H9 (cell line): ENCODE measurements around the gene LCN2. TPM values are rescaled to one million over a fixed set of nuclear protein-coding genes. Genes with fewer than 3 reads are reported as not detected.

ENCODE experiments used
- DNase-seq: peaks from one replicate; pipeline ENCODE4 v3.0.0-alpha.2; 2017
- H2AFZ ChIP-seq: one replicate; pipeline ENCODE4 v1.6.1; 2013; ENCODE audit warnings: mild to moderate bottlenecking, low read length, control low read depth, moderate library complexity
- H2AK5ac ChIP-seq: 2 replicates; pipeline ENCODE4 v1.6.1; 2013; ENCODE audit warnings: low read length, control low read depth, mixed read lengths; ENCODE audit not compliant: insufficient read length
- H2BK120ac ChIP-seq: one replicate; pipeline ENCODE4 v1.6.1; 2013; ENCODE audit warnings: low read depth, mild to moderate bottlenecking, low read length, control low read depth, inconsistent platforms; ENCODE audit not compliant: poor library complexity, severe bottlenecking
- H2BK12ac ChIP-seq: 2 replicates; pipeline ENCODE4 v1.6.1; 2013; ENCODE audit warnings: low read length, control low read depth, mixed read lengths, low read depth; ENCODE audit not compliant: insufficient read length
- H2BK15ac ChIP-seq: 2 replicates; pipeline ENCODE4 v1.6.1; 2013; ENCODE audit warnings: low read depth, low read length, control low read depth
- H2BK20ac ChIP-seq: one replicate; pipeline ENCODE4 v1.6.1; 2013; ENCODE audit warnings: low read depth, mild to moderate bottlenecking, low read length, control low read depth, inconsistent platforms; ENCODE audit not compliant: poor library complexity, severe bottlenecking
- H2BK5ac ChIP-seq: 2 replicates; pipeline ENCODE4 v1.6.1; 2013; ENCODE audit warnings: low read length, control low read depth, mixed read lengths; ENCODE audit not compliant: insufficient read length
- H3K14ac ChIP-seq: 2 replicates; pipeline ENCODE4 v1.6.1; 2013; ENCODE audit warnings: low read length, control low read depth; ENCODE audit not compliant: insufficient read depth
- H3K18ac ChIP-seq: 2 replicates; pipeline ENCODE4 v1.6.1; 2013; ENCODE audit warnings: low read depth, mild to moderate bottlenecking, mixed read lengths, low read length, control low read depth; ENCODE audit not compliant: insufficient read length
- H3K23ac ChIP-seq: 2 replicates; pipeline ENCODE4 v1.6.1; 2013; ENCODE audit warnings: low read length, control low read depth, mixed read lengths, low read depth; ENCODE audit not compliant: insufficient read length
- H3K23me2 ChIP-seq: 2 replicates; pipeline ENCODE4 v1.6.1; 2013; ENCODE audit warnings: low read depth, mild to moderate bottlenecking, mixed read lengths, low read length, control low read depth; ENCODE audit not compliant: insufficient read length, poor library complexity, severe bottlenecking
- H3K27ac ChIP-seq: 2 replicates; pipeline ENCODE4 v1.5.1; 2013; ENCODE audit warnings: low read length, control low read depth, mixed read lengths, low read depth; ENCODE audit not compliant: insufficient read length
- H3K27me3 ChIP-seq: 2 replicates; pipeline ENCODE4 v1.6.1; 2013; ENCODE audit warnings: low read length, control low read depth, inconsistent platforms; ENCODE audit not compliant: insufficient read depth
- H3K4ac ChIP-seq: 2 replicates; pipeline ENCODE4 v1.6.1; 2013; ENCODE audit warnings: low read depth, mild to moderate bottlenecking, control low read depth, inconsistent platforms, low read length, moderate library complexity
- H3K4me1 ChIP-seq: 2 replicates; pipeline ENCODE4 v1.6.1; 2013; ENCODE audit warnings: low read length, control low read depth, inconsistent platforms; ENCODE audit not compliant: insufficient read depth
- H3K4me2 ChIP-seq: 2 replicates; pipeline ENCODE4 v1.6.1; 2013; ENCODE audit warnings: low read length, control low read depth, mixed read lengths; ENCODE audit not compliant: insufficient read length, insufficient read depth
- H3K56ac ChIP-seq: 2 replicates; pipeline ENCODE4 v1.6.1; 2013; ENCODE audit warnings: low read depth, mild to moderate bottlenecking, mixed read lengths, low read length, control low read depth; ENCODE audit not compliant: insufficient read length
- H3K79me1 ChIP-seq: 2 replicates; pipeline ENCODE4 v1.6.1; 2013; ENCODE audit warnings: low read depth, mild to moderate bottlenecking, moderate library complexity, low read length, control low read depth, inconsistent platforms; ENCODE audit not compliant: insufficient read depth, poor library complexity, severe bottlenecking
- H3K79me2 ChIP-seq: 2 replicates; pipeline ENCODE4 v1.6.1; 2013; ENCODE audit warnings: low read length, control low read depth, inconsistent platforms; ENCODE audit not compliant: insufficient read depth
- H3K9ac ChIP-seq: 2 replicates; pipeline ENCODE4 v1.6.1; 2013; ENCODE audit warnings: low read length, control low read depth, mixed read lengths; ENCODE audit not compliant: insufficient read length; ENCODE audit errors: extremely low read depth
- H3K9me3 ChIP-seq: one replicate; pipeline ENCODE4 v1.6.1; 2013; ENCODE audit warnings: low read depth, low read length, inconsistent platforms; ENCODE audit not compliant: control insufficient read depth
- H3T11ph ChIP-seq: one replicate; pipeline ENCODE4 v1.6.1; 2013; ENCODE audit warnings: mild to moderate bottlenecking, low read length, control low read depth, inconsistent platforms
- H4K20me1 ChIP-seq: one replicate; pipeline ENCODE4 v1.6.1; 2013; ENCODE audit not compliant: control insufficient read depth, insufficient read length, insufficient read depth
- H4K5ac ChIP-seq: 2 replicates; pipeline ENCODE4 v1.6.1; 2013; ENCODE audit warnings: low read depth, mild to moderate bottlenecking, mixed read lengths, low read length, control low read depth; ENCODE audit not compliant: insufficient read length
- H4K8ac ChIP-seq: replicated peaks from 2 replicates; pipeline ENCODE4 v1.6.1; 2013; ENCODE audit warnings: low read length, control low read depth, mixed read lengths, low read depth; ENCODE audit not compliant: insufficient read length
- H4K91ac ChIP-seq: 2 replicates; pipeline ENCODE4 v1.6.1; 2013; ENCODE audit warnings: low read depth, mild to moderate bottlenecking, moderate library complexity, mixed read lengths, low read length, control low read depth; ENCODE audit not compliant: insufficient read length
- H3K27ac Mint-ChIP-seq, 3 experiments: 2 replicates in 2 of 3; 3 replicates in 1 of 3; pipeline ENCODE4 v1.8.0; 2020 to 2021; ENCODE audit warnings: mixed read lengths in 3 of 3, mild to moderate bottlenecking in 1 of 3, moderate library complexity in 1 of 3
- H3K27me3 Mint-ChIP-seq: 2 replicates; pipeline ENCODE4 v1.8.0; 2021; ENCODE audit warnings: low read depth, mild to moderate bottlenecking, moderate library complexity, mixed read lengths
- H3K36me3 Mint-ChIP-seq, 3 experiments: 2 replicates in 2 of 3; 3 replicates in 1 of 3; pipeline ENCODE4 v1.8.0; 2020 to 2021; ENCODE audit warnings: low read depth in 3 of 3, mixed read lengths in 3 of 3; ENCODE audit not compliant: insufficient read depth in 1 of 3
- H3K4me1 Mint-ChIP-seq, 2 experiments: 2 replicates each; pipeline ENCODE4 v1.8.0; 2020; ENCODE audit warnings: mixed read lengths in 2 of 2
- H3K4me3 Mint-ChIP-seq, 2 experiments: 2 replicates in 1 of 2; 3 replicates in 1 of 2; pipeline ENCODE4 v1.8.0; 2020 to 2021; ENCODE audit warnings: mild to moderate bottlenecking in 2 of 2, mixed read lengths in 2 of 2, moderate library complexity in 1 of 2
- H3K9me3 Mint-ChIP-seq, 2 experiments: 2 replicates in 1 of 2; 3 replicates in 1 of 2; pipeline ENCODE4 v1.8.0; 2020; ENCODE audit warnings: mild to moderate bottlenecking in 2 of 2, mixed read lengths in 2 of 2, moderate library complexity in 1 of 2
- WGBS: extraction: QIAGEN DNeasy Blood & Tissue Kit; methylation state at CpG from one replicate; pipeline ENCODE4 v1.1.7; 2013; ENCODE audit warnings: missing lambda C conversion rate, low lambda C conversion rate, mixed read lengths; ENCODE audit not compliant: insufficient read length; ENCODE audit errors: extremely low coverage; 5-methylcytosine and 5-hydroxymethylcytosine counted together
- total RNA-seq: library from RNA; stranded (reverse); gene quantifications from 2 replicates; pipeline ENCODE4 v1.2.1, GENCODE V29; 2021
- TF ChIP-seq, protein P1 (sequence below): fragments of 200-600 bp; sonication (generic); conservative IDR thresholded peaks from 3 replicates; pipeline ENCODE4 v1.8.0; 2021; ENCODE audit warnings: antibody characterized with exemption, mild to moderate bottlenecking

LCN2 gene
- total RNA-seq, 1 experiment from 2014 or later, result not detected

DNA sequence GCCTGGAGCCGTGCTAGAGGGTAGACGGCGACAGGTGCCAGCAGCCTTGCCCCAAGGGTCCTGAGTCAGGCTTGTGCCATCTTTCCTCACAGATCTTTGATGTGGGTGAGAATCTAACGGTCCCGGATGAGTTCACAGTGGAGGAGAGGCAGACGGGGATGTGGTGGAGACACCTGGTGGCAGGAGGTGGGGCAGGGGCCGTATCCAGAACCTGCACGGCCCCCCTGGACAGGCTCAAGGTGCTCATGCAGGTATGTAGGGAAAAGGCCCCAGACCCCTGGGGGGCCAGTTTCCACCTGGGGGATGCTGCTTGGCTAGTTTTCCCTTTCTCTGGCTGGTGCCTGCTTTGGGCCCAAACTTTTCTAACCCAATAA is 45.7 kb upstream of the LCN2 start:
- no peak overlapping the region for H3K4me3 Mint-ChIP-seq
- Histone ChIP-seq H3K4me1 (peaks cover 5% of the 10 kb centered on the region; the same call in 1 of the 2 replicates), H3T11ph (no peak overlapping the region)

More for the DNA sequence above, 45.7 kb upstream of the LCN2 start:
- Histone ChIP-seq H4K5ac (no peak overlapping the region), H2BK20ac (no peak overlapping the region), H3K56ac (no peak overlapping the region), H2BK12ac (no peak overlapping the region), H2BK15ac (no peak overlapping the region), H3K27ac (no peak overlapping the region), H3K4me2 (no peak overlapping the region), H3K4ac (no peak overlapping the region), H4K91ac (no peak overlapping the region), H3K27me3 (no peaks in the 10 kb centered on the region), H3K79me2 (peaks cover 7% of the 10 kb centered on the region; the same call in 1 of the 2 replicates), H3K23me2 (peaks cover 7% of the 10 kb centered on the region), H3K79me1 (peaks cover 3% of the 10 kb centered on the region), H2AFZ (no peak overlapping the region), H3K9ac (no peak overlapping the region), H3K18ac (no peak overlapping the region), H3K23ac (no peak overlapping the region), H4K20me1 (no peaks in the 10 kb centered on the region), H2BK120ac (no peak overlapping the region), H3K9me3 (no peaks in the 10 kb centered on the region), H4K8ac (no peak overlapping the region), H3K14ac (no peak overlapping the region), H2AK5ac (no peak overlapping the region), H2BK5ac (no peak overlapping the region)
- H3K4me1 Mint-ChIP-seq, result peaks cover 32 to 42% of the 10 kb centered on the region in 2 experiments
- no peaks in the 10 kb centered on the region for H3K9me3 Mint-ChIP-seq
- DNase-seq, result peak; percentile 62
- no peaks in the 10 kb centered on the region for H3K27me3 Mint-ChIP-seq
- WGBS, result no CpG with 5 or more reads among the region's 8 CpGs
- peak overlapping the region in 2 of 3 experiments; percentile 74 to 91; a peak in 2 of 7 replicates for H3K27ac Mint-ChIP-seq
- peaks cover 26 to 66% (median 63%) of the 10 kb centered on the region in 3 experiments; a peak in 6 of 7 replicates for H3K36me3 Mint-ChIP-seq
- TF ChIP-seq, protein P1, sequence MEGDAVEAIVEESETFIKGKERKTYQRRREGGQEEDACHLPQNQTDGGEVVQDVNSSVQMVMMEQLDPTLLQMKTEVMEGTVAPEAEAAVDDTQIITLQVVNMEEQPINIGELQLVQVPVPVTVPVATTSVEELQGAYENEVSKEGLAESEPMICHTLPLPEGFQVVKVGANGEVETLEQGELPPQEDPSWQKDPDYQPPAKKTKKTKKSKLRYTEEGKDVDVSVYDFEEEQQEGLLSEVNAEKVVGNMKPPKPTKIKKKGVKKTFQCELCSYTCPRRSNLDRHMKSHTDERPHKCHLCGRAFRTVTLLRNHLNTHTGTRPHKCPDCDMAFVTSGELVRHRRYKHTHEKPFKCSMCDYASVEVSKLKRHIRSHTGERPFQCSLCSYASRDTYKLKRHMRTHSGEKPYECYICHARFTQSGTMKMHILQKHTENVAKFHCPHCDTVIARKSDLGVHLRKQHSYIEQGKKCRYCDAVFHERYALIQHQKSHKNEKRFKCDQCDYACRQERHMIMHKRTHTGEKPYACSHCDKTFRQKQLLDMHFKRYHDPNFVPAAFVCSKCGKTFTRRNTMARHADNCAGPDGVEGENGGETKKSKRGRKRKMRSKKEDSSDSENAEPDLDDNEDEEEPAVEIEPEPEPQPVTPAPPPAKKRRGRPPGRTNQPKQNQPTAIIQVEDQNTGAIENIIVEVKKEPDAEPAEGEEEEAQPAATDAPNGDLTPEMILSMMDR, result peak; percentile 60
